Neural progenitor cell (in vitro differentiated cells): ENCODE data around the gene BACE2. TPM values are rescaled to one million over a fixed set of nuclear protein-coding genes. Genes with fewer than 3 reads are reported as not detected.

Source experiments
- DNase-seq: peaks from one replicate; pipeline ENCODE4 v3.0.0-alpha.2; 2016; ENCODE audit warnings: low spot score
- H2AFZ ChIP-seq: fragments of 200-600 bp; sonication (generic); replicated peaks from 2 replicates; pipeline ENCODE4 v1.6.1; 2016; ENCODE audit warnings: antibody characterized with exemption
- H3F3A ChIP-seq: fragments of 200-600 bp; sonication (generic); 2 replicates; pipeline ENCODE4 v1.6.1; 2016; ENCODE audit warnings: antibody characterized with exemption, low read depth
- H3K27ac ChIP-seq: fragments of 200-600 bp; sonication (generic); 2 replicates; pipeline ENCODE4 v1.5.1; 2016; ENCODE audit warnings: mild to moderate bottlenecking
- H3K27me3 ChIP-seq: fragments of 200-600 bp; sonication (generic); 2 replicates; pipeline ENCODE4 v1.6.1; 2016; ENCODE audit warnings: mild to moderate bottlenecking, moderate library complexity
- H3K36me3 ChIP-seq: fragments of 200-600 bp; sonication (generic); 2 replicates; pipeline ENCODE4 v1.5.1; 2016
- H3K4me1 ChIP-seq: fragments of 200-600 bp; sonication (generic); 2 replicates; pipeline ENCODE4 v1.6.1; 2016; ENCODE audit warnings: mixed run types
- H3K4me2 ChIP-seq: fragments of 200-600 bp; sonication (generic); 2 replicates; pipeline ENCODE4 v1.6.1; 2016
- H3K4me3 ChIP-seq: fragments of 200-600 bp; sonication (generic); 2 replicates; pipeline ENCODE4 v1.5.1; 2016
- H3K79me2 ChIP-seq: fragments of 200-600 bp; sonication (generic); 2 replicates; pipeline ENCODE4 v1.6.1; 2016; ENCODE audit warnings: low read depth
- H3K9ac ChIP-seq: fragments of 200-600 bp; sonication (generic); 2 replicates; pipeline ENCODE4 v1.6.1; 2016
- H3K9me3 ChIP-seq: fragments of 200-600 bp; sonication (generic); 2 replicates; pipeline ENCODE4 v1.5.1; 2016; ENCODE audit warnings: low read depth
- H4K20me1 ChIP-seq: fragments of 200-600 bp; sonication (generic); 2 replicates; pipeline ENCODE4 v1.6.1; 2016; ENCODE audit warnings: low read depth
- H3K27ac Mint-ChIP-seq: 3 replicates; pipeline ENCODE4 v1.8.0; 2021; ENCODE audit warnings: mixed read lengths
- H3K27me3 Mint-ChIP-seq: 2 replicates; pipeline ENCODE4 v1.8.0; 2022; ENCODE audit warnings: low read depth, mild to moderate bottlenecking, inconsistent platforms, moderate library complexity, mixed read lengths; ENCODE audit not compliant: insufficient read depth
- H3K36me3 Mint-ChIP-seq: 3 replicates; pipeline ENCODE4 v1.8.0; 2021; ENCODE audit warnings: mixed read lengths
- H3K4me1 Mint-ChIP-seq: 3 replicates; pipeline ENCODE4 v1.8.0; 2021; ENCODE audit warnings: mixed read lengths
- H3K4me3 Mint-ChIP-seq: 3 replicates; pipeline ENCODE4 v1.8.0; 2021; ENCODE audit warnings: mild to moderate bottlenecking, moderate library complexity, mixed read lengths
- H3K9me3 Mint-ChIP-seq: 3 replicates; pipeline ENCODE4 v1.8.0; 2020; ENCODE audit warnings: mixed read lengths
- CTCF ChIP-seq: fragments of 200-600 bp; sonication (generic); IDR thresholded peaks from 2 replicates; pipeline ENCODE4 v1.5.1; 2017; ENCODE audit warnings: antibody characterized with exemption, mild to moderate bottlenecking
- EZH2 ChIP-seq: fragments of 200-600 bp; sonication (generic); IDR thresholded peaks from 2 replicates; pipeline ENCODE4 v1.6.1; 2017; ENCODE audit warnings: antibody characterized with exemption, mild to moderate bottlenecking, moderate library complexity
- EZH2phosphoT487 ChIP-seq: fragments of 200-600 bp; sonication (generic); IDR thresholded peaks from 2 replicates; pipeline ENCODE4 v1.6.1; 2017; ENCODE audit warnings: antibody characterized with exemption
- total RNA-seq: library from RNA; depleted of rRNA; stranded (reverse); fragments of >200 nt; gene quantifications from 2 replicates; pipeline ENCODE4 v1.2.3, GENCODE V29; 2015; ENCODE audit warnings: low replicate concordance

Gene BACE2
- total RNA-seq, 1 donor from 2014 or later = 0.15 TPM

DNA sequence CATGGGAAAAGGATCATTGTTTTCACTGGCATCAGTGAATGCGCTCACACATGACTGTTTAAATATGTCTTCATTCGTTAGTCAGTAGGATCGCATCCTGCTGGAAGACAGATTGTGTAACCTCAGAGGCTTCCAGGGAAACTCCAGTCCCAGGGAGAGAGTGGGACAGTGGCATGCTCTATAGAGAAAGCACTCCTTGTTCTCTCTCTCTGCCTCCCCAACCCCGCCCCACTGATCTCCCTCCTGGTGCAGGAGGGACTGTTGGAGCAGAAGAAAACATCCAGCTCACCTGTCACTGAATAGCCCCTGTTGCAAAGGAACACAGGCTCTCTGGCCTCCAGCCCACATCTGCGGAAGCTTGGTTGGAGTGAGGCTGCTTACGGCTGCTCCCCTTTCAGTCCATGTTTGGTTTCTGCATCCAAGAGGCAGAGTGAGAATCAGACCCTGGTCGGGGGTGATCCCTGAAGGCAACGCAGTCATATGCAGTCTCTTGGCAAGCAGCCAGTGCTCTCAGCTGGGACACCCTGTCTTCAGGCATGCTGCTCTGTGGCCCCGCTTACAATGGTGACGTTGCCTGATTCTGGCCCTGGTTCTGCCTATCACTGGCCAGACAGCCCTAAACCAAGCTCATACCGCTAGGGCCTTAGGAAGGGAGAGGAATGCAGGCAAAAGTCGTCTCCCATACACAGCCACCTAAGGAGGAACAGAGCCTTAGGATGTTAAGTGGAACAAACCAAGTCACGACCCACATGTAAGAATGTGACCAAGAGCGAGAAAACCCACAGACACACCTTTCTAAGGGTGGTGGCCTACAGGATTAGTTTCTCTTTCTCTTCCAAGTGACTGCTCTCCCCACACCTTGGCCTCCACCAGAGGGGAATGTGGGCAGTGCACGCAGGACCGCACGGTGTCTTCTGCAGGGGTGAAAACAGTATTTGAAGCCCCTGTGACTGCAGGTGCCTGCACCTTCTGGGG is 39.7 kb downstream of the BACE2 start:
- no peaks in the 10 kb centered on the region for H4K20me1 ChIP-seq
- no peak for DNase-seq
- H2AFZ ChIP-seq = no peak overlapping the region
- Mint-ChIP-seq H3K4me3 (no peak overlapping the region), H3K27ac (no peak overlapping the region), H3K36me3 (no peaks in the 10 kb centered on the region), H3K27me3 (peaks cover 2% of the 10 kb centered on the region), H3K9me3 (no peaks in the 10 kb centered on the region), H3K4me1 (peaks cover 12% of the 10 kb centered on the region)
- H3F3A ChIP-seq = peaks cover 3% of the 10 kb centered on the region
- H3K4me1 ChIP-seq = peaks cover 2% of the 10 kb centered on the region
- H3K79me2 ChIP-seq = no peaks in the 10 kb centered on the region
- no peak overlapping the region for H3K4me3 ChIP-seq
- no peak for TF ChIP-seq CTCF
- TF ChIP-seq EZH2 = no peak
- no peak for TF ChIP-seq EZH2phosphoT487
- no peaks in the 10 kb centered on the region for H3K9me3 ChIP-seq
- no peak overlapping the region for H3K9ac ChIP-seq
- no peaks in the 10 kb centered on the region for H3K27me3 ChIP-seq
- H3K36me3 ChIP-seq = no peaks in the 10 kb centered on the region
- H3K4me2 ChIP-seq = no peak overlapping the region
- H3K27ac ChIP-seq = no peak overlapping the region

- no peak overlapping the region for H3K4me3 ChIP-seq
- H3K27ac Mint-ChIP-seq = no peak overlapping the region
- H3K9ac ChIP-seq = no peak overlapping the region
- H3K4me3 Mint-ChIP-seq = no peak overlapping the region
- peaks cover 9% of the 10 kb centered on the region for H3F3A ChIP-seq
- no peaks in the 10 kb centered on the region for H4K20me1 ChIP-seq
- H3K9me3 ChIP-seq = no peaks in the 10 kb centered on the region
- H3K36me3 Mint-ChIP-seq = no peaks in the 10 kb centered on the region
- no peak overlapping the region for H3K27ac ChIP-seq
- H3K4me1 ChIP-seq = peaks cover 7% of the 10 kb centered on the region
- H3K36me3 ChIP-seq = no peaks in the 10 kb centered on the region
- no peak overlapping the region for H3K4me2 ChIP-seq
- H3K27me3 ChIP-seq = no peaks in the 10 kb centered on the region
- no peaks in the 10 kb centered on the region for H3K79me2 ChIP-seq
- TF ChIP-seq EZH2phosphoT487 (no peak), CTCF (no peak), EZH2 (no peak)
- H3K27me3 Mint-ChIP-seq = peaks cover 2% of the 10 kb centered on the region
- no peak for DNase-seq
- no peak overlapping the region for H2AFZ ChIP-seq
- peaks cover 17% of the 10 kb centered on the region for H3K4me1 Mint-ChIP-seq
- no peaks in the 10 kb centered on the region for H3K9me3 Mint-ChIP-seq
Measured at GRCh38 chr21:41208376-41208763, 40.4 kb downstream of the BACE2 start.

DNA sequence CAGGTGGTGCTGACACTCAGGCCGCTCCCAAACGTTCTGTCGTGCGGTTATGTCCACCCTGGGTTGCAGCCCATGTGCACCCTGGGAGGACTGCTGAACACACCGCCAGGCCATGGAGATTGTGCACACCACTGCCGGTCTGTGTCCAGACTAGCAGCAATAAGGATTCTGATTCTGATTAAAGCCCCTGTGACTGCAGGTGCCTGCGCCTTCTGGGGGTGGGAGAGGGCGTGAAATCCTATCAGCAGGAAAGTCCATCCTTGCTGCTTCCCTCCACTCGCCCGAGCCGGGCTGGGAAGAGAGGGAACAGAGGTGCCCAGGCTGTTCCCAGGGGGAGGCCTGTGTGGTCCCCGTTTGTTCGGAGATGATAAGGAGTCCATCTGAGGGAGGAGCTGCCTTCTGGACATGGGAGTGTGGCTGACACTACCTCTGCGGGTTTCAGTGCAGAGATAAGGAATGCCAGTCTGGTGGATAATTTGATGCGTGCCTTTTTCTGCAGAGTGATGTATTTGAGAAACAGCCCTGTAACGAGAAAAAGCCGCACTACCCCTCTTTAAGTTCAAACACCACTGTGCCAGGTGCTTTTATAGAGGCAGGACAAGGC is 41.2 kb downstream of the BACE2 start:
- H3K27ac Mint-ChIP-seq = no peak overlapping the region
- H3K9ac ChIP-seq = no peak overlapping the region
- H3K27me3 Mint-ChIP-seq = peaks cover 2% of the 10 kb centered on the region
- no peak overlapping the region for H3K4me3 Mint-ChIP-seq
- H4K20me1 ChIP-seq = no peaks in the 10 kb centered on the region
- H3K4me2 ChIP-seq = no peak overlapping the region
- peaks cover 12% of the 10 kb centered on the region for H3K4me1 ChIP-seq
- no peaks in the 10 kb centered on the region for H3K36me3 Mint-ChIP-seq
- peaks cover 15% of the 10 kb centered on the region for H3F3A ChIP-seq
- no peaks in the 10 kb centered on the region for H3K79me2 ChIP-seq
- no peaks in the 10 kb centered on the region for H3K27me3 ChIP-seq
- H3K9me3 Mint-ChIP-seq = no peaks in the 10 kb centered on the region
- H3K36me3 ChIP-seq = no peaks in the 10 kb centered on the region
- H3K27ac ChIP-seq = no peak overlapping the region
- no peak overlapping the region for H2AFZ ChIP-seq
- no peak for DNase-seq
- TF ChIP-seq CTCF = no peak
- TF ChIP-seq EZH2 = no peak
- no peak for TF ChIP-seq EZH2phosphoT487
- peaks cover 17% of the 10 kb centered on the region for H3K4me1 Mint-ChIP-seq
- no peak overlapping the region for H3K4me3 ChIP-seq
- H3K9me3 ChIP-seq = no peaks in the 10 kb centered on the region
